GM18909 (cell line): ENCODE results near the gene PNPLA2.

Source experiments
- ATAC-seq: cut with Tn5 transposase; IDR thresholded peaks from one replicate; pipeline ENCODE4 v1.9.1; 2021; ENCODE audit warnings: mild to moderate bottlenecking; ENCODE audit not compliant: unreplicated experiment, poor library complexity

PNPLA2 gene

GRCh38 chr11:868394-868793, 49.7 kb downstream of the PNPLA2 start:
- ATAC-seq, result no peak

GRCh38 chr11:868802-869201, 50.1 kb downstream of the PNPLA2 start:
- ATAC-seq, result no peak

DNA sequence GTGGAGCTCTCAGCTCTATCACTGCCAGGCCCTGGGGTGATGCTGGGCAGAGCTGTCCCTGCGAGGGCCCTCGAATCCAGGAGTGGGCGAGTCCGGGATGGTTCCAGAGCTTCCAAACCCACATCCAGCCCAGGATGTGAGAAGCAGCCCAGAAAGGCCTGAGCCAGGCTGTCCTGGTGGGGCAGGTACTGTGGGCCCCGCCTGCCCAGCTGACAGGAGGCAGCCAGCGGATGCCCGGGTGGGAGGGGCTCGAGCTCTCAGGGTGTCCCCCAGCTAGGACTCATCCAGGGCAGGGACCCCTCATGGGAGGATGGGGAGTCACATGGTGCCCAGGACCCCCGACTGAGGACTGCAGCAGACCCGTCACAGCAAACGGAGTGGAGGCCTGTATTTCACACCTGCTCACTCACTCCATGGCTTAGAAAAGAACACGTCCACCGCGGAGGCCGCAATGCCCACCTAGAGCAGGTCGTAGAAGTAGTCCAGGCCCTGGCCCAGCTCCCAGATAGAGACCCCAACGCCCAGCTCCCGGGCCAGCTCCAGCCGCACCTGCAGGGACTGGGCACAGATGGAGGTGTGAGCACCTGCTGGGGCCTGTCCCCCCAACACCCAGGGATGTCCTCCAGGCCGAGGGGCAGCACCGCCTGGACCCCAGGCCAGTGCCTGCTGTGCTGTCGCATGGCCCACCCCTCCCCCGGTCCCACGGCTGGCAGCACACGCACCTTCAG, 50.8 kb downstream of the PNPLA2 start:
- ATAC-seq, result no peak

- no peak for ATAC-seq
These were observed 51.4 kb downstream of the PNPLA2 start for GRCh38 chr11:870127-870413.

DNA sequence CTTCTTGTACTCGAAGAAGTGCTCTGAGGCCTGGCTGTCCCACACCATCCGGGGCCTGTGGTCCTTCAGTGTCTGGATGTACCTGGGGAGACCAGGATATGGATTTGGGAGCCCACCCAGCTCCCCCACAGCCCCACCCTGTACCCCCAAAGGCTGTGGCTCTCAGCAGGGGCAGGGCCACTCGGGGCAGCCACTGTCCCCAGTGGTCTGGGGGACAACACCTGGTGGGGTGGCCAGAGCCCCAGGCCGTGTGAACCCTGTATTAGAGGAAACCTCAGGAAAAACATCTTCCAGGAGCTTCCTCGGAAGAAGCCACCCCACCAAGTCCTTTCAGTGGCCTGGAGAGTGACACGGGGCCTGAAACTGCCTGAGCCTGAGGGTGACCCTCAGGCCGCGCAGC, 51.7 kb downstream of the PNPLA2 start:
- no peak for ATAC-seq

DNA sequence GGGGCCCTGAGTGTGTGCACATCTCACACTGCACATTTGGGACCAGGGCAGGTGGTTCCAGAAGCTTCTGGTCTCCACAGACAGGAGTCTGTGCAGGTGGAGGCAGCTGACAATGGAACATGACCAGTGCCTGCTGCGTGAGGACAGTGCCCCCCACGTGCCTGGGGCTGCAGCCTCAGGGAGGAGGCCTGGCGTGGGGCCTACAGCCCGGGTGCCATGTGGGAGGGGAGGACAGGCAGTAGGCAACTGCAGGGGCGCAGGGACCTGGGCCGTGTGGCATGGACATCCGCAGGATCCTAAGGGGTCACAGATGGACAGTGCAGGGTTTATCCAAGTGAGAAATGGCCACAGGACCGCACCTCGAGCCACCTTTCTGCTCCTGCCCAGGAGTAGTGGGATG, 52.8 kb downstream of the PNPLA2 start:
- no peak for ATAC-seq

GRCh38 chr11:872799-873198, 54.1 kb downstream of the PNPLA2 start:
- ATAC-seq, result no peak

GRCh38 chr11:873706-874105, 55.0 kb downstream of the PNPLA2 start:
- no peak for ATAC-seq
